Measurements from ENCODE around the gene THTPA.
"Not testable (repeated sequence)": the region's sequence is repeated elsewhere in the genome, so short reads cannot be mapped to it uniquely, and the experiment has no call there.

GRCh38 chr14:23609411-23610089 lies 53.5 kb downstream of the THTPA start:
- not testable (repeated sequence) for TF ChIP-seq CTCF (IDR thresholded peaks at IDR 0.05; ENCODE audit: low read depth, low read length); POLR2A (IDR thresholded peaks at IDR 0.05; ENCODE audit: extremely low read depth, insufficient read length); MAX (IDR thresholded peaks at IDR 0.05; ENCODE audit: low read depth, low read length); MYC (IDR thresholded peaks at IDR 0.05; ENCODE audit: low read depth, low read length)

All from NB4 (cell line).